Tibial nerve (tissue), 4 donors: Measurements from ENCODE around the gene PSMB8. TPM values are rescaled to one million over a fixed set of nuclear protein-coding genes. Genes with fewer than 3 reads are reported as not detected.

Experiments
- DNase-seq, 2 donors: peaks; one replicate each; pipeline ENCODE4 v3.0.0-alpha.2; 2019; ENCODE audit warnings: low spot score in 2 of 2
- H3K27ac ChIP-seq, 4 donors: fragments of 200-600 bp; sonication (generic) in 3 of 4; one replicate each; pipeline ENCODE4 v1.5.1; 2017 to 2019; ENCODE audit warnings: mild to moderate bottlenecking in 1 of 4
- H3K27me3 ChIP-seq, 2 donors: fragments of 200-600 bp; sonication (generic) in 1 of 2; one replicate each; pipeline versions ENCODE4 v1.5.1 to v1.6.0; 2017 to 2019
- H3K36me3 ChIP-seq, 3 donors: fragments of 200-600 bp; sonication (generic); one replicate each; pipeline ENCODE4 v1.5.1; 2018 to 2019
- H3K4me1 ChIP-seq, 4 donors: fragments of 200-600 bp; sonication (generic) in 3 of 4; one replicate each; pipeline ENCODE4 v1.5.1; 2017 to 2019
- H3K4me3 ChIP-seq, 4 donors: fragments of 200-600 bp; sonication (generic) in 3 of 4; one replicate each; pipeline ENCODE4 v1.5.1; 2017 to 2019; ENCODE audit warnings: mild to moderate bottlenecking in 1 of 4, moderate library complexity in 1 of 4
- H3K9me3 ChIP-seq, 4 donors: fragments of 200-600 bp; sonication (generic) in 3 of 4; one replicate each; pipeline ENCODE4 v1.5.1; 2017 to 2019
- CTCF ChIP-seq, 5 experiments: fragments of 200-600 bp in 3 of 5; fragments of 450-650 bp in 2 of 5; sonication (generic) in 3 of 5; IDR thresholded peaks; one replicate each; pipeline ENCODE4 v1.5.1; 2016 to 2019; ENCODE audit warnings: antibody characterized with exemption in 5 of 5, mild to moderate bottlenecking in 3 of 5, moderate library complexity in 2 of 5
- EP300 ChIP-seq, 2 donors: sonication (generic); formaldehyde crosslinking; IDR thresholded peaks; one replicate each; pipeline ENCODE4 v1.6.1; 2017; ENCODE audit warnings: antibody characterized with exemption in 2 of 2, mild to moderate bottlenecking in 1 of 2
- POLR2A ChIP-seq, 2 donors: fragments of 450-650 bp; IDR thresholded peaks; one replicate each; pipeline ENCODE4 v1.6.1; 2017; ENCODE audit warnings: antibody characterized with exemption in 2 of 2, mild to moderate bottlenecking in 2 of 2, moderate library complexity in 2 of 2
- WGBS, 2 donors: methylation state at CpG; one replicate each; pipeline ENCODE4 v1.1.5; 2018; 5-methylcytosine and 5-hydroxymethylcytosine counted together
- total RNA-seq, 4 donors: library from RNA; depleted of rRNA; stranded (reverse); fragments of >200 nt; gene quantifications; one replicate each; pipeline ENCODE4 v1.1.0, GENCODE V29; 2016

The PSMB8 gene
- total RNA-seq, 4 donors from 2014 or later: 16.3 to 39.0 (median 28.4) TPM

- H3K9me3 ChIP-seq: no peaks in the 10 kb centered on the region
- H3K4me3 ChIP-seq: no peak overlapping the region
- H3K36me3 ChIP-seq: peaks cover 4 to 39% (median 10%) of the 10 kb centered on the region in 3 donors
- H3K4me1 ChIP-seq: peaks cover 0 to 5% (median 0%) of the 10 kb centered on the region in 4 donors
- 76 to 80% methylated on average over 3 of the region's 3 CpGs for WGBS, 2 donors
- no peak for DNase-seq
- peak overlapping the region in 1 of 4 donors; percentile 59 for H3K27ac ChIP-seq
- TF ChIP-seq CTCF (IDR thresholded peaks at IDR 0.05) (no peak), POLR2A (IDR thresholded peaks at IDR 0.05) (no peak), EP300 (IDR thresholded peaks at IDR 0.05) (no peak)
- H3K27me3 ChIP-seq: no peaks in the 10 kb centered on the region
Observed at GRCh38 chr6:32827025-32827424, 16.8 kb downstream of the PSMB8 start.

GRCh38 chr6:32825966-32826365 is 17.9 kb downstream of the PSMB8 start:
- Histone ChIP-seq H3K27ac (peak overlapping the region in 1 of 4 donors; percentile 59), H3K27me3 (no peaks in the 10 kb centered on the region), H3K4me3 (no peak overlapping the region), H3K4me1 (peaks cover 0 to 5% (median 0%) of the 10 kb centered on the region in 4 donors), H3K9me3 (no peaks in the 10 kb centered on the region), H3K36me3 (peaks cover 4 to 28% (median 10%) of the 10 kb centered on the region in 3 donors)
- DNase-seq: peak in 1 of 2 donors; percentile 39
- TF ChIP-seq CTCF (IDR thresholded peaks at IDR 0.05): peak; percentile 14 to 60 (median 24)
- peak in 1 of 2 donors; percentile 22 for TF ChIP-seq POLR2A (IDR thresholded peaks at IDR 0.05)
- peak; percentile 12 to 65 for TF ChIP-seq EP300 (IDR thresholded peaks at IDR 0.05)
- 20 to 28% methylated on average over 2 of the region's 2 CpGs for WGBS, 2 donors

GRCh38 chr6:32819729-32820128 is 24.1 kb downstream of the PSMB8 start:
- H3K27me3 ChIP-seq: no peaks in the 10 kb centered on the region
- H3K9me3 ChIP-seq: no peaks in the 10 kb centered on the region
- DNase-seq: no peak
- TF ChIP-seq POLR2A (IDR thresholded peaks at IDR 0.05) (no peak), CTCF (IDR thresholded peaks at IDR 0.05) (no peak)
- 62 to 67% methylated on average over 3 of the region's 3 CpGs for WGBS, 2 donors
- H3K4me3 ChIP-seq: no peak overlapping the region
- H3K4me1 ChIP-seq: peaks cover 0 to 12% (median 0%) of the 10 kb centered on the region in 4 donors
- no peaks in the 10 kb centered on the region for H3K36me3 ChIP-seq
- H3K27ac ChIP-seq: no peak overlapping the region

GRCh38 chr6:32818867-32819266 is 25.0 kb downstream of the PSMB8 start:
- H3K4me1 ChIP-seq: peaks cover 0 to 12% (median 0%) of the 10 kb centered on the region in 4 donors
- no peaks in the 10 kb centered on the region for H3K27me3 ChIP-seq
- H3K36me3 ChIP-seq: no peaks in the 10 kb centered on the region
- TF ChIP-seq POLR2A (IDR thresholded peaks at IDR 0.05) (no peak), EP300 (IDR thresholded peaks at IDR 0.05) (no peak), CTCF (IDR thresholded peaks at IDR 0.05) (no peak)
- no peak overlapping the region for H3K4me3 ChIP-seq
- no peak overlapping the region for H3K27ac ChIP-seq
- H3K9me3 ChIP-seq: no peaks in the 10 kb centered on the region
- no peak for DNase-seq
- 57 to 65% methylated on average over 2 of the region's 2 CpGs for WGBS, 2 donors

GRCh38 chr6:32816746-32817204 is 27.1 kb downstream of the PSMB8 start, which contains the start of gene HLA-DOB:
Gene HLA-DOB, minus strand, starts transcription at chr6:32817002. Its CDS starts 51 bp downstream, at chr6:32816951.
- H3K4me1 ChIP-seq: peaks cover 0 to 12% (median 0%) of the 10 kb centered on the region in 4 donors
- no peaks in the 10 kb centered on the region for H3K9me3 ChIP-seq
- peak within 1 kb of the TSS in 2 of 4 donors; percentile 10 to 33 for H3K4me3 ChIP-seq
- TF ChIP-seq CTCF (IDR thresholded peaks at IDR 0.05) (no peak), EP300 (IDR thresholded peaks at IDR 0.05) (no peak), POLR2A (IDR thresholded peaks at IDR 0.05) (no peak)
- no peaks in the 10 kb centered on the region for H3K36me3 ChIP-seq
- 41 to 50% methylated on average over 3 of the region's 3 CpGs for WGBS, 2 donors
- H3K27ac ChIP-seq: peak within 1 kb of the TSS in 1 of 4 donors; percentile 69
- peak in 1 of 2 donors; percentile 16 for DNase-seq
- no peaks in the 10 kb centered on the region for H3K27me3 ChIP-seq
